Measurements from ENCODE around the gene UCHL3. TPM values are rescaled to one million over a fixed set of nuclear protein-coding genes. Genes with fewer than 3 reads are reported as not detected.
A peak's percentile ranks its signal among the peaks of the same experiment; 100 is the strongest.
"Not testable (repeated sequence)": the region's sequence is repeated elsewhere in the genome, so short reads cannot be mapped to it uniquely, and the experiment has no call there.

The UCHL3 gene
- total RNA-seq, 2 experiments from 2014 or later, result 24.8 to 25.4 TPM

- Mint-ChIP-seq H3K36me3 (peaks cover 22% of the 10 kb centered on the region), H3K4me1 (peaks cover 48% of the 10 kb centered on the region), H3K9me3 (no peaks in the 10 kb centered on the region), H3K27me3 (no peaks in the 10 kb centered on the region), H3K27ac (no peak overlapping the region), H3K4me3 (no peak overlapping the region)
- ATAC-seq (ENCODE audit: low read depth), result no peak
- DNase-seq, result no peak
- POLR2A ChIA-PET, result no interaction called here
Observed at GRCh38 chr13:75533861-75534260, 15.7 kb upstream of the UCHL3 start.

- DNase-seq (peak; percentile 78), ATAC-seq (ENCODE audit: low read depth) (peak; percentile 90)
- Mint-ChIP-seq H3K4me1 (peaks cover 29% of the 10 kb centered on the region), H3K4me3 (peak within 1 kb of the TSS; percentile 97), H3K9me3 (no peaks in the 10 kb centered on the region), H3K27ac (peak within 1 kb of the TSS; percentile 95), H3K27me3 (no peaks in the 10 kb centered on the region), H3K36me3 (peaks cover 15% of the 10 kb centered on the region)
- POLR2A ChIA-PET, result interaction anchor here (0.6 to 1.2 kb wide), 2 partner anchors 12 to 1171 kb away, joined by 3 to 4 read pairs; partner anchors contain the start of gene UCHL3
Observed at GRCh38 chr13:75537401-75538365, 11.9 kb upstream of the UCHL3 start, which contains the start of gene COMMD6. TSS of gene COMMD6 (minus strand) at chr13:75537841. CDS start at chr13:75537805, 36 bp downstream.

DNA sequence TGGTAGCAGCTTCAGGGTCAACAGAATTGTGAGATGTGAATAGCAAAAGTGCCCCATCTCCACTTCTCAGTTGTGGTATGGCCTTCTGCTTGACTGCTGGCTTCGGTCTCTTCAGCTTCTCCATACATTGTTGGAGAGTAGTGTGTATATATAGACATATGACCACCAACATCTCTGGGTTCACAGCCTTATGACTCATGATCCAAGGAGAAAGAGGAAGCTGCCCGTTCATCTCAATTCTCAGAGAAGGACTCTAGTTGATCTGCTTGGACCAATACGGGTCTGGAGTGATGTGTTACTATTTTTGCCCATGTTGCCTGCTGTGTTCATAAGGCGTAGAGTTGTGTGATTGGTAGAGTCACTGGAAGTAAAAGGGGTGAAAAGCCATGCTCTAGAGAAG is 8.3 kb upstream of the UCHL3 start:
- Mint-ChIP-seq H3K4me3 (no peak overlapping the region), H3K9me3 (no peaks in the 10 kb centered on the region), H3K36me3 (no peaks in the 10 kb centered on the region), H3K27ac (no peak overlapping the region), H3K27me3 (no peaks in the 10 kb centered on the region), H3K4me1 (peaks cover 12% of the 10 kb centered on the region)
- no peak for DNase-seq
- POLR2A ChIA-PET, result no interaction called here
- ATAC-seq (ENCODE audit: low read depth), result no peak

DNA sequence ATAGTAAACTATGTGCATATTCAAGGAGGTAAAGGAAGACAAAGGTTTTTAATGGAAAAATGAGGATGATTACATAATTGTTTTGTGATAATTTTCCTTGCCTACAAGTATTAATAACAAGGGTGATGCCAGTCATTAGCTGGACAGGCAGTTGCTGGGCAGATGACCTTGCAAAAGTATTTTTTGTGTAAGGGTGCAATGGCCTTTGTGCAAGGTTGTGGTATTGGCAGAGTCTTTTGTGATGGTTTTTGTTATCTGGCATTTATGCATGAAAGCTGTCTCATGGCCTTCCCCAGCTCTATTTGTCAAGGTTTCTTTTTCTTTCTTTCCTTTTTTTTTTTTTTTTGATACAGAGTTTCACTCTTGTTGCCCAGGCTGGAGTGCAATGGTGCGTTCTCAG is 7.6 kb upstream of the UCHL3 start:
- POLR2A ChIA-PET, result no interaction called here
- DNase-seq (no peak), ATAC-seq (ENCODE audit: low read depth) (no peak)
- H3K27ac Mint-ChIP-seq, result no peak overlapping the region
- peaks cover 5% of the 10 kb centered on the region for H3K4me1 Mint-ChIP-seq
- H3K27me3 Mint-ChIP-seq, result no peaks in the 10 kb centered on the region
- no peak overlapping the region for H3K4me3 Mint-ChIP-seq
- no peaks in the 10 kb centered on the region for H3K9me3 Mint-ChIP-seq
- H3K36me3 Mint-ChIP-seq, result no peaks in the 10 kb centered on the region

- Mint-ChIP-seq H3K4me1 (peaks cover 4% of the 10 kb centered on the region), H3K9me3 (no peaks in the 10 kb centered on the region), H3K27me3 (no peaks in the 10 kb centered on the region), H3K4me3 (no peak overlapping the region), H3K27ac (no peak overlapping the region), H3K36me3 (no peaks in the 10 kb centered on the region)
- ATAC-seq (ENCODE audit: low read depth), result no peak
- POLR2A ChIA-PET, result no interaction called here
- DNase-seq, result no peak
Observed at GRCh38 chr13:75544681-75545330, 4.8 kb upstream of the UCHL3 start.

DNA sequence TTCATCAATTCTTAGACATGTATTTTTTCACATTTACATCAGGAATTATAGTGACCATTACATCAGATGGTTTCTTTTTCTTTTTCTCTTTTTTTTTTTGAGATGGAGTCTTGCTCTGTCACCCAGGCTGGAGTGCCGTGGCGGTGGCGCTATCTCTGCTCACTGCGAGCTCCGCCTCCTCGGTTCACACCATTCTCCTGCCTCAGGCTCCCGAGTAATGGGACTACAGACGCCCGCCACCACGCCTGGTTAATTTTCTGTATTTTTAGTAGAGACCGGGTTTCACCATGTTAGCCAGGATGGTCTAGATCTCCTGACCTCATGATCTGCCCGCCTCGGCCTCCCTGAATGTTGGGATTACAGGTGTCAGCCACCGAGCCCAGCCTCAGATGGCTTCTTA is 4.2 kb upstream of the UCHL3 start:
- H3K4me3 Mint-ChIP-seq, POLR2A ChIA-PET: not testable (repeated sequence)

DNA sequence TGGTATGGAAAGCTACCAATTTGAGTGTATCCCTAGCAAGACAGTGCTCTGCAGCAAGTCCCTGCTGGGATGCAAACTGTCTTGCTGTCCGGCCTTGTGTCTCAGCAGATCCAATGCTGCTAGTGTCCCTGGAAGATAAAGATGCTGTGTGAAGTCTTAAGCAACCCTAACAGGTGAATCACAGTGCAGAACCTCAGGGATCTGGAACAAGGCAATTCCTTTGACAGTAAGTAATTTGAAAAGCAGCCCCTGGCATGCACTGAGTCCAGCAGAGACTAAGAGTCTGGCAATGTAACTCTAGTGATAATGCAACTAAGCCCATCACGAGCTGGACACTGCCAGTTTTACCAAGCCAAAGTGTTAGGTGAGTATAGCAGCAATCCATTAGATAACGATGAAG is 1.7 kb upstream of the UCHL3 start:
- no peaks in the 10 kb centered on the region for H3K9me3 Mint-ChIP-seq
- H3K27me3 Mint-ChIP-seq, result no peaks in the 10 kb centered on the region
- no peak for DNase-seq
- H3K27ac Mint-ChIP-seq, result no peak overlapping the region
- H3K4me3 Mint-ChIP-seq, result no peak overlapping the region
- H3K4me1 Mint-ChIP-seq, result peaks cover 16% of the 10 kb centered on the region
- H3K36me3 Mint-ChIP-seq, result peaks cover 4% of the 10 kb centered on the region
- POLR2A ChIA-PET, result no interaction called here
- no peak for ATAC-seq (ENCODE audit: low read depth)

More for the DNA sequence above, 4.2 kb upstream of the UCHL3 start:
- ATAC-seq (ENCODE audit: low read depth); H3K9me3 Mint-ChIP-seq; H3K27me3 Mint-ChIP-seq; DNase-seq; H3K4me1 Mint-ChIP-seq; H3K36me3 Mint-ChIP-seq; H3K27ac Mint-ChIP-seq: not testable (repeated sequence)

DNA sequence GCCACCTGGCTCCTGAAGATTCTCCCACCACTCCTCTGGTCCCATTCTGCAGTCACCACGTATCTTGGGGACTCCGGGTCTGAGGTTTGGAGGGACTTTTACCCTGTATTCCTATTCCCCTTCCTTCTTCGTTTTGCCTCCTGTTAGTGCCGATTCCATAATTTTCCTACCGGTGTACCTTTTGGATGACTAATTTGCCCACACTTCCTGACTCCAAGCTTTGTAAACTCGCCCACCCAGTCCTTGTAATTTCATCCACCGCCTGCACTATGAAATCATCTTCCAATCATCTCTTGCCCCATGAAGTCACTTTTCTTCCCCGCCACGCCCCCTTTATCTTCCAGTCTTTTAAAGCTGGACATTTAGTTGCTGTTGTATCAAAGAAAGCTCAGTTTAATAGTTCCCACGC is 572 bp downstream of the UCHL3 start:
- Mint-ChIP-seq H3K4me3 (peak overlapping the region; percentile 90), H3K36me3 (peaks cover 24% of the 10 kb centered on the region), H3K4me1 (peaks cover 29% of the 10 kb centered on the region), H3K27me3 (no peaks in the 10 kb centered on the region), H3K9me3 (no peaks in the 10 kb centered on the region), H3K27ac (peak overlapping the region; percentile 94)
- ATAC-seq (ENCODE audit: low read depth), result no peak
- POLR2A ChIA-PET, result interaction anchor here (1.0 to 2.1 kb wide), 4 partner anchors 12 to 224 kb away, joined by 3 to 5 read pairs (median 4); partner anchors contain the start of gene TBC1D4
- no peak for DNase-seq

- Mint-ChIP-seq H3K36me3 (peaks cover 31% of the 10 kb centered on the region), H3K27ac (no peak overlapping the region), H3K4me1 (peaks cover 32% of the 10 kb centered on the region), H3K27me3 (no peaks in the 10 kb centered on the region), H3K9me3 (no peaks in the 10 kb centered on the region), H3K4me3 (no peak overlapping the region)
- DNase-seq, result no peak
- POLR2A ChIA-PET, result no interaction called here
- no peak for ATAC-seq (ENCODE audit: low read depth)
Observed at GRCh38 chr13:75554464-75554863, 4.9 kb downstream of the UCHL3 start.

- Mint-ChIP-seq H3K4me3 (no peak overlapping the region), H3K27me3 (no peaks in the 10 kb centered on the region), H3K9me3 (no peaks in the 10 kb centered on the region), H3K4me1 (peaks cover 32% of the 10 kb centered on the region), H3K27ac (no peak overlapping the region), H3K36me3 (peaks cover 31% of the 10 kb centered on the region)
- no peak for ATAC-seq (ENCODE audit: low read depth)
- POLR2A ChIA-PET, result interaction anchor here (0.5 kb wide), 1 partner anchor 339 kb away, joined by 3 read pairs; no protein-coding TSS in a partner anchor
- DNase-seq, result no peak
Observed at GRCh38 chr13:75554981-75555380, 5.4 kb downstream of the UCHL3 start.

DNA sequence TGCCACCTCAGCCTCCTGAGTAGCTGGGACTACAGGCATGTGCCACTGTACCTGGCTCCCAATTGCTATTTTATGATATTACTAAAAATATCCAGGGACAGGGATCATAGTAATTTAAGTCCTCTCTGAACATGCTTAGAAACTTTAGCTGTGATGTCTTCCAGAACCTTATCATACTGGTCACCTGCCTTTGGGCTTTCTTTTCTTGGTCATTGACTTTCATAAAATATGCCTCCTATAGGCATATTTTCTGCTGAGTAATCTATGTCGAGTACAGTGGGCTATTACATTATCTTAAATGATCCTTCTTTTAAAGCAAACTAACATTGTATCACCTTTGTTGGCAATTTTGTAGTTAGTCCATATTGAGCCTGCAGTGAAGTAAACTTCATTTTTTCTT is 6.2 kb downstream of the UCHL3 start:
- H3K4me1 Mint-ChIP-seq, result peaks cover 26% of the 10 kb centered on the region

GRCh38 chr13:75556961-75557360 is 7.4 kb downstream of the UCHL3 start:
- H3K4me1 Mint-ChIP-seq, result peaks cover 21% of the 10 kb centered on the region
- no peak overlapping the region for H3K27ac Mint-ChIP-seq
- DNase-seq, result no peak
- POLR2A ChIA-PET, result no interaction called here
- no peak overlapping the region for H3K4me3 Mint-ChIP-seq
- no peaks in the 10 kb centered on the region for H3K9me3 Mint-ChIP-seq
- ATAC-seq (ENCODE audit: low read depth), result no peak
- no peaks in the 10 kb centered on the region for H3K27me3 Mint-ChIP-seq
- peaks cover 34% of the 10 kb centered on the region for H3K36me3 Mint-ChIP-seq

More for the DNA sequence above, 6.2 kb downstream of the UCHL3 start:
- DNase-seq (no peak), ATAC-seq (ENCODE audit: low read depth) (no peak)
- Mint-ChIP-seq H3K9me3 (no peaks in the 10 kb centered on the region), H3K27ac (no peak overlapping the region), H3K36me3 (peaks cover 34% of the 10 kb centered on the region), H3K4me3 (no peak overlapping the region), H3K27me3 (no peaks in the 10 kb centered on the region)
- POLR2A ChIA-PET, result interaction anchor here (0.5 kb wide), 1 partner anchor 339 kb away, joined by 3 read pairs; no protein-coding TSS in a partner anchor

DNA sequence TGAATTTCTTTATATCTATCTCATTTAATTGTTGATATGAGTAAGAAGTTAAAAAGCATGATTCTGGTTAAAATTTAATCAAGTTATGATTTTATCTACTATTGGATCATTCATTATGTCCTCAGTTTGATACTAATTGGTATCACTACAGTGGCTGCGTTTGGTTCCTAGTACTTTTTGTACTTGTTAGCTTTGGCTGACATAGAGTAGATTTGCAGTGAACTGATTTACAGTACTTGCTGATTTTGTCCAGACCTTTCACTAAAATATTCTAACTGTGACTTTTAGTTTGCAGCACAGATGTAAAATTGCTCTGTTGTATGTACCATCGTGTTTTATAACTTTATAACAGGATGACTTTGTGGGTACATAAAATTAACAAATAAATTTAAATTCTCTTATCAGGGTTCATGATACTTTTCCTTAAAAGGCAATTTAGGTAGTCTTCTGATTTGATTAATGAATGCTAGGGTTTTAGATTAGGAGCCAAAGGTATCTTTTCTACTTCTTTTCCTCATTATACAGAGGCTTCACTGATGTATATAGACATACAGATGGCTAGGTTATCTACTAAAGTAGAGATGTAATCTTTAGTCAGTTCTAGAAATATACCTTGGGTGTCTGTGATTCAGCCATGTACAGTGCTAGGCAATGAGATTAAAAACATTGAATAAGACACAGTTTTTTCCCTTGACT is 8.7 kb downstream of the UCHL3 start:
- Mint-ChIP-seq H3K9me3 (no peaks in the 10 kb centered on the region), H3K27ac (peak overlapping the region; percentile 13), H3K27me3 (no peaks in the 10 kb centered on the region), H3K4me1 (peaks cover 18% of the 10 kb centered on the region), H3K36me3 (peaks cover 30% of the 10 kb centered on the region), H3K4me3 (peak overlapping the region; percentile 23)
- DNase-seq, result no peak
- no peak for ATAC-seq (ENCODE audit: low read depth)
- POLR2A ChIA-PET, result no interaction called here
